Tibial artery (tissue), 4 donors: ENCODE measurements around the gene BABAM1.

ENCODE experiments used
- DNase-seq, 2 donors: peaks; one replicate each; pipeline ENCODE4 v3.0.0-alpha.2; 2019
- H3K27ac ChIP-seq, 2 donors: fragments of 200-600 bp; sonication (generic) in 1 of 2; 1 replicate in 1 of 2; 2 replicates in 1 of 2; pipeline ENCODE4 v1.5.1; 2018 to 2019; ENCODE audit warnings: mild to moderate bottlenecking in 1 of 2
- H3K27me3 ChIP-seq, 2 donors: fragments of 200-600 bp; sonication (generic) in 1 of 2; one replicate each; pipeline versions ENCODE4 v1.5.1 to v1.6.0; 2016 to 2019
- H3K36me3 ChIP-seq, 3 donors: fragments of 200-600 bp; sonication (generic) in 2 of 3; one replicate each; pipeline ENCODE4 v1.5.1; 2016 to 2019; ENCODE audit warnings: mild to moderate bottlenecking in 2 of 3
- H3K4me1 ChIP-seq, 4 donors: fragments of 200-600 bp; sonication (generic) in 2 of 4; 1 replicate in 3 of 4; 2 replicates in 1 of 4; pipeline ENCODE4 v1.5.1; 2016 to 2019
- H3K4me3 ChIP-seq, 2 donors: fragments of 200-600 bp; sonication (generic) in 1 of 2; 1 replicate in 1 of 2; 2 replicates in 1 of 2; pipeline ENCODE4 v1.5.1; 2018 to 2019; ENCODE audit warnings: mild to moderate bottlenecking in 2 of 2
- H3K9me3 ChIP-seq, 3 donors: fragments of 200-600 bp; sonication (generic) in 1 of 3; one replicate each; pipeline ENCODE4 v1.5.1; 2016 to 2019
- intact Hi-C: fragments of 100-400 bp; cut with DNase I; formaldehyde crosslinking; loops from one replicate; pipeline ENCODE4 v1.15.0; 2023; ENCODE audit warnings: low total_unique reads
- TF ChIP-seq, protein P1 (sequence below), 2 experiments: fragments of 200-600 bp in 1 of 2; fragments of 450-650 bp in 1 of 2; IDR thresholded peaks; one replicate each; pipeline ENCODE4 v1.5.1; 2017 to 2019; ENCODE audit warnings: antibody characterized with exemption in 2 of 2, mild to moderate bottlenecking in 1 of 2, moderate library complexity in 1 of 2

BABAM1 gene

DNA sequence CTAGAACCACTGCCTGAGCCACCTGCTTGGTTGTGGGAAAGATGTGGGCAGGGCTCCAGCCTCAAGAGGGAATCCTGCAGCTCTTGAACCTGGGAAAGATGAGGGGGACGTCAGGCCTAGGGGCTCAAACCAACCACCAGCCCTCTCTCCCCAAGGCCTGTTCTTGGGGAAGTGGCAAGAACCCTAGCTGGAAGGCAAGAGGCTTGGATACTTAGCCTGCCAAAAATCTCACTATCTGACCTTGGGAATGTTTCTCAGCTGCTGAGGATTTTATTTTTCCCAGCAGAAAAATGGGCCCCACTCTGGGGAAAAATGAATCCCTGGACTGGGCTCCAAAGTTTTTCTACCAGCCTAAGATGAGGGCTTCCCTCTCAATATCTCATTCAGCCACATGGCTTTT lies 7.3 kb upstream of the BABAM1 start:
- Histone ChIP-seq H3K9me3 (peaks cover 0 to 9% (median 0%) of the 10 kb centered on the region in 3 donors), H3K27ac (no peak overlapping the region), H3K4me3 (no peak overlapping the region), H3K27me3 (no peaks in the 10 kb centered on the region), H3K4me1 (no peaks in the 10 kb centered on the region), H3K36me3 (no peaks in the 10 kb centered on the region)
- TF ChIP-seq, protein P1, sequence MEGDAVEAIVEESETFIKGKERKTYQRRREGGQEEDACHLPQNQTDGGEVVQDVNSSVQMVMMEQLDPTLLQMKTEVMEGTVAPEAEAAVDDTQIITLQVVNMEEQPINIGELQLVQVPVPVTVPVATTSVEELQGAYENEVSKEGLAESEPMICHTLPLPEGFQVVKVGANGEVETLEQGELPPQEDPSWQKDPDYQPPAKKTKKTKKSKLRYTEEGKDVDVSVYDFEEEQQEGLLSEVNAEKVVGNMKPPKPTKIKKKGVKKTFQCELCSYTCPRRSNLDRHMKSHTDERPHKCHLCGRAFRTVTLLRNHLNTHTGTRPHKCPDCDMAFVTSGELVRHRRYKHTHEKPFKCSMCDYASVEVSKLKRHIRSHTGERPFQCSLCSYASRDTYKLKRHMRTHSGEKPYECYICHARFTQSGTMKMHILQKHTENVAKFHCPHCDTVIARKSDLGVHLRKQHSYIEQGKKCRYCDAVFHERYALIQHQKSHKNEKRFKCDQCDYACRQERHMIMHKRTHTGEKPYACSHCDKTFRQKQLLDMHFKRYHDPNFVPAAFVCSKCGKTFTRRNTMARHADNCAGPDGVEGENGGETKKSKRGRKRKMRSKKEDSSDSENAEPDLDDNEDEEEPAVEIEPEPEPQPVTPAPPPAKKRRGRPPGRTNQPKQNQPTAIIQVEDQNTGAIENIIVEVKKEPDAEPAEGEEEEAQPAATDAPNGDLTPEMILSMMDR (IDR thresholded peaks at IDR 0.05), result no peak
- intact Hi-C loops, result no loop called here
- DNase-seq, result no peak

DNA sequence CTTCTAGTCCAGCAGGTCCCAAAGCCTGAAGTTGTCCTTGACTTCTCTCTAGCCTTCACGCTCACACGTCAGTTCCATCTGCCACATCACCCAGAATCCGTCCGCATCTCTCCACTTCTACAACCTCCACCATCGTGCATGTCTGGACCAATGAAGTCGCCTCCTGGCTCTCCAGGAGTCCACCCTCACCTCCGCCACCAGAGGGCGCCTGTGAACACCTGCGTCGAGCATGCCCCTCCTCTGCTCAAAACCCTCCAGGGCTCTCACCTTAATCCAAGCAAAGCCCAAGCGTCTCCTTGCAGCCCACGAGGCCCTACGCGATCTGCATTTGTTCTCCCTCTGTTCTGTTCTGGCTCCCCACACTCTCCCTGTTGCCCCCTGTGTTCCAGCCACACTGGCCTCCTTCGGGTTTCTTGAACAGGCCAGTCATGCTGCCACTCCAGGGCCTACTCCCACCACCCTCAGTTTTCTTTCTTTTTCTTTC lies 6.4 kb upstream of the BABAM1 start:
- DNase-seq, result peak; percentile 74 to 85
- H3K4me1 ChIP-seq, result no peaks in the 10 kb centered on the region
- H3K4me3 ChIP-seq, result no peak overlapping the region
- H3K27ac ChIP-seq, result no peak overlapping the region
- H3K36me3 ChIP-seq, result no peaks in the 10 kb centered on the region
- peaks cover 0 to 9% (median 0%) of the 10 kb centered on the region in 3 donors for H3K9me3 ChIP-seq
- TF ChIP-seq, protein P1 (IDR thresholded peaks at IDR 0.05), result peak; percentile 82 to 89
- no peaks in the 10 kb centered on the region for H3K27me3 ChIP-seq
- intact Hi-C loops, result no loop called here

DNA sequence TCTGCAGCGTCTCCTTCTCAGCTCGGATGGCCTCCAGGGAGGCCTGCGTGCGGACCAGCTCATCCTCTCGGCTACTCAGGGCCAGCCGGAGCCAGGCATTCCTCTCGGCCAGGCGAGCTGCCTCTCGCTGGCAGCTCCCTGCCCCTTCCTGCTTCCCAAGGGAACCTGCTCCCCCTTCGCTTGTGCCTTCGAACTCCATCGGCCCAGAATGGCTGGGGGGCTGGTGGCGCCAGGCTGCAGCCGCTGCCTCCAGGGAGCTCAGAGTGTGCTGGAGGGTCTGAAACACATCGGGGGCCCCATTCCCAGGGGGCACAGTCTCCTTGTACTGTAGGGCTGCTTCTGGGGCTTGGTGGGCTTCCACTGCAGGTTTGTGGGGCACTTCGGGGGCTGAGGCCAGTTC lies 4.7 kb upstream of the BABAM1 start:
- peaks cover 0 to 9% (median 0%) of the 10 kb centered on the region in 3 donors for H3K9me3 ChIP-seq
- no peak for DNase-seq
- TF ChIP-seq, protein P1 (IDR thresholded peaks at IDR 0.05), result no peak
- H3K4me1 ChIP-seq, result peaks cover 0 to under 1% (median under 1%) of the 10 kb centered on the region in 4 donors
- H3K27me3 ChIP-seq, result no peaks in the 10 kb centered on the region
- no peaks in the 10 kb centered on the region for H3K36me3 ChIP-seq
- H3K27ac ChIP-seq, result no peak overlapping the region
- no peak overlapping the region for H3K4me3 ChIP-seq
- intact Hi-C loops, result no loop called here

DNA sequence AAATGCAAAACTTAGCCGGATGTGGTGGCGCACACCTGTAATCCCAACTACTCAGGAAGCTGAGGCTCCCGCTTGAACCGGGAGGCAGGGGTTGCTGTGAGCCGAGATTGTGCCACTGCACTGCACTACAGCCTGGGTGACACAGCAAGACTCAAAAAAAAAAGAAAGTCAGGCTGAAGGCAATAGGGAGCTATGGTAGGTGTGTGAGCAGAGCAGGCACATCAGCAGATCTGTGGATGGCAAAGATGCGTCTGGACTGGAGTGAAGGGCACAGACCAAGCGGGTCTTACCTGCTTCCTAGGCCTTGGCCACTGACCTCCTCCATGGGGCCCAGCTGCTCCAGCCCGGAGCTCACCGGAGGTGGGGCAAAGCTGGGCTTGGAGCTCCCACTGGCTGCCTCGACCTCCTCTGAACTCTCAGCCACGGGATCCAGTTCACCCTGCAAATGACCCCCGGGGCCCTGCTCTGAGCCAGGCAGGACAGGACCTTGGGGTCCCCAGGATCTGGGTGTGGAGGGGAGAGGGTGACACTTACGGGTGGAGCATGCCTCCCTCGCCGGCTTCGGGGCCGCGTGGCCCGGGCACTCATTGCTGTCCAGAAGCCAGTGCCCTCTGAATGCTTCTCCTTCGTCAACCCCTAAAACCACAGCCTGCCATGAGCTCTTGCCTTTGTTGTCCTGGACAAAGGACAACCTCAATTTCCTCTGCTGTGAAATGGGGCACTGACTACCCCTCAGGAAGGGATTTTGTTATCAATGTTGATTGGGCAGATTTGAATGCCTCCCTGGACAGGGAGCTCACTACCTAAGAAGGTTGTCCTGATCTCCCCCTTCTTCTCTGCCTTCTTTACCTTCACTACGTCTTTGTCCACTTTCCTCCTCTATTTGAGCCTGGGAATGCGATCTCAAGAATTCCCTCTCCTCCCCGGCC lies 3.3 kb upstream of the BABAM1 start:
- Histone ChIP-seq H3K9me3 (peaks cover 0 to 9% (median 0%) of the 10 kb centered on the region in 3 donors), H3K27me3 (no peaks in the 10 kb centered on the region), H3K4me3 (peak overlapping the region; percentile 13 to 20), H3K4me1 (peaks cover 0 to 14% (median 12%) of the 10 kb centered on the region in 4 donors), H3K27ac (no peak overlapping the region), H3K36me3 (peaks cover 2 to 4% (median 4%) of the 10 kb centered on the region in 3 donors)
- TF ChIP-seq, protein P1 (IDR thresholded peaks at IDR 0.05), result no peak
- intact Hi-C loops, result no loop called here
- no peak for DNase-seq

DNA sequence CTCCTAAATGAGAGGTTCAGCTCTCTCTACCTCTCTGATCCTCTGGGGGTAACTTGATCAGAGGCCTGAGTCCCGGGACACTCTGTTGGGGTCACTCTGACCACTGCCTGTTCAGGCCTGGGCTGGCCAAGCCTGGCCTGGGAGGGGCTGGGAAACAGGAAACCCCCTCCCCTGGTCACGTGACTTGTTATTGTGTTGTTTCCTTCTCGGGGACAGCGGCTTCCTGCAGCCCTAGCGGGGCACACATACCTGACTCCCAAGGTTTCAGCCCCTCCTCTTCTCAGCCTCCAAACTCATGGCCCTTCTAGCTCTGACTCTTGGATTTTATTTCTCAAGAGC lies 2.6 kb upstream of the BABAM1 start, which contains the start of gene USHBP1:
TSS of gene USHBP1 (minus strand) at position 105 of the 339 bp plus-strand sequence. CDS start 446 bp downstream, outside the sequence.
- peaks cover 0 to 14% (median 12%) of the 10 kb centered on the region in 4 donors for H3K4me1 ChIP-seq
- peaks cover 8 to 11% (median 10%) of the 10 kb centered on the region in 3 donors for H3K36me3 ChIP-seq
- intact Hi-C loops, result no loop called here
- H3K9me3 ChIP-seq, result peaks cover 0 to 3% (median 0%) of the 10 kb centered on the region in 3 donors
- H3K27ac ChIP-seq, result no peak within 1 kb of the TSS
- TF ChIP-seq, protein P1 (IDR thresholded peaks at IDR 0.05), result no peak
- DNase-seq, result no peak
- H3K4me3 ChIP-seq, result peak within 1 kb of the TSS; percentile 13 to 20
- no peaks in the 10 kb centered on the region for H3K27me3 ChIP-seq
